ENCODE measurements around the gene PRRX1.
A peak's percentile ranks its signal among the peaks of the same experiment; 100 is the strongest.

The PRRX1 gene

GRCh38 chr1:170664093-170664827 lies at the start of gene PRRX1:
Gene PRRX1 (plus strand): TSS chr1:170664131. CDS start chr1:170664219, 88 bp downstream.
- peak in 18 of 51 donors; percentile 21 to 56 (median 38) for DNase-seq

- DNase-seq: no peak
Measured at GRCh38 chr1:170617591-170618330, 46.2 kb upstream of the PRRX1 start.

DNA sequence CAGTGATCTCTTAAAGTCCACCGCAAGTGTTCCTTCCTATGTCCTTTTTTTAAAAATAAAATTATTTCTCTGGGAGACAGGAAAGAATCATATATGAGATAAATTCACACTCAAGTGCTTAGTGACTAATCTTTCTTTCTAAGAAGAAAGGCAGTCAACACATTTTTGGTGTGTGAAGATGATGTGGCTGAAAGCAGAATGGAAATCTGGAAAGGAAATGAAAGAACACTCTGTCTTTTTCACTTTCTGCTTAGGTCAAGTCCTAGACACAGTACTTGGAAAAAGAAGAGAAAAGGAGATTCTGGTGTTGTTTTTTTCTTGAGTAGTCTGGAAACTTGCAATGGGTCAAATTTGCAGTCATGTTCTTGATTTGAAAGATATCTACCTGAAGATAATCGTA lies 45.5 kb upstream of the PRRX1 start:
- DNase-seq: no peak

GRCh38 chr1:170619241-170620028 lies 44.5 kb upstream of the PRRX1 start:
- DNase-seq: peak in 2 of 51 donors; percentile 8 to 35

GRCh38 chr1:170620164-170620563 lies 43.8 kb upstream of the PRRX1 start:
- no peak for DNase-seq

GRCh38 chr1:170623171-170623570 lies 40.8 kb upstream of the PRRX1 start:
- peak in 1 of 51 donors; percentile 5 for DNase-seq

DNA sequence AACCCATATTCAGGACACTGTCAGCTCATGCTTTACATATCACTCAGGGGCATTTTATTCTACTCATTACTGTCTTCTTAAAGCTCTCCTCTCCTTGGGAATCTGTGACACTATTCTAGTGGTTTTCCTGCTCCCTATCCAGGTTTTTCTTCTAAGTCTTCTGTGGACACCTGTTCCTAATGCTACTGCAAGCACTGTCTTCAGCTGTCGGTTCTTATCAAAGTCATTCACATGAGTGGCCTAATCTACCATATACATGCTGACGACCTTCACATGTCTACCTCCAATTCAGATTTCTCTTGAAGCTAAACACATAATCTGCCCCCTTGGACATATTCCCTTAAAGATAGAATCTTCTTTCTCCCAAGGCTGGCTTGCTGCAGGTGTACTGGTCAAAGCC lies 39.8 kb upstream of the PRRX1 start:
- DNase-seq: no peak

DNA sequence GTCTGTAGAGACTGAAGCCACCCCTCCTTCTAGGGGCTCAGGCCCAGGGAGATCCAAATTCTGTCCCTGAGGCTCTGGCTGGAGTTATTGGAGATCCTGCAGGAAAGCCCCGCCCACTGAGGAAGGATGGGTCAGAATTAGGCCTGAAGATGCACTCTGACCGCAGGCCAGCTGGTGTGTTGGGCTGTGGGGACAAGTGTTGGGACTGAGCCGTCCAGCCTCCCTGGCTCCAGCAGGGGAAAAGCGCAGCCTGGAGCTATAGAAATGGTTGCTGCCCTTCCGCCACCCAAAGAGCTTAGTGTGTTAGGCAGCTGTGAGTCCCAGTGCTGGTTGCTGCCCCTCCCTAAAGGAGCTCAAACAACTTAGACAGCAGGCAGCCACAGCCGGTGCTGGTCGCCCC lies 33.0 kb upstream of the PRRX1 start:
- no peak for DNase-seq

- no peak for DNase-seq
Measured at GRCh38 chr1:170634293-170634692, 29.6 kb upstream of the PRRX1 start.

GRCh38 chr1:170634824-170635410 lies 29.0 kb upstream of the PRRX1 start:
- no peak for DNase-seq

DNA sequence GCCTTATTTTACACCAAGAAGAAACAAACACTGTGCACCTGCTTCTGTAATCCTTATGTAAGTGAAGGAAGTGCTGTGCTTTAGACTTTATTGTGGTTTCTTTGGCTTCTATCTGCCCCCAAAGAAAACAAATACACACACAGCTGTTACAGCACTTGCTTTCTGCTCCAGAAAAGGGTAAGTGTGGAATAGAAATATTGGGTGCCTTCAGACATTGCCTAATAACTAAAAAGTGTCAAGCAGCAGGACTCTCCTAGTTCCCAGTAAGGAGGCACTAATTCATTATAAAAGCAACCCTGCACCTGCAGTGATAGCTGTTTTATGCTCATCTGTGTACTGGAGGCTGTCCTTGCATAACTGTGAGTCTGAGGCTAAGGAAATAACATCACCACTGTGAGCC lies 23.4 kb upstream of the PRRX1 start:
- no peak for DNase-seq

DNA sequence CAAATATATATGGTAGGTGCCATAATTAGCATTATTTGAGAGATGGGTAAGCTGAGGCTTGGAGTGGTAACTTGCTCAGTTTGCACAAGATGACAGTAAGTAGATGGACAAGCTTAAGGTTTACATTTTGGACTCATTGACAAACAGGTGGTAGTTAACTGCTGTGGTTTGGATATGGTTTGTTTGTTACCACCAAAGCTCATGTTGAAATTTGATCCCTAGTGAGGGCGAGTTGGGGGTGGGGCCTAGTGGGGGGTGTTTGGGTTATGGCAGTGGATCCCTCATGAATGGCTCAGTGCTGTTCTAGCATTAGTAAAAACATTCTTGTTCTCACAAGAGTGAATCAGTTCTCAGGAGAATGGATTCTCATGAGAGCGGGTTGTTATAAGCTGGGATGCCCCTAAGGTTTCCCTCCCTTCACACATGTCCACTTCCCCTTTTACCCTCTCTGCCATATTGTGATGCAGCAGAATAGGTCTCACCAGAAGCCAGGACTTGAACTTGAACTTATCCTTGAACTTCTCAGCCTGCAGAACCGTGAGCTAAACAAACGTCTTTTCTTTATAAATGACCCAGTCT lies 6.6 kb upstream of the PRRX1 start:
- DNase-seq: no peak

GRCh38 chr1:170659399-170660035 lies 4.4 kb upstream of the PRRX1 start:
- no peak for DNase-seq

GRCh38 chr1:170660281-170660713 lies 3.6 kb upstream of the PRRX1 start:
- DNase-seq: no peak

- peak in 4 of 51 donors; percentile 6 to 17 (median 12) for DNase-seq
Measured at GRCh38 chr1:170660871-170661645, 2.9 kb upstream of the PRRX1 start.

GRCh38 chr1:170661646-170662411 lies 2.1 kb upstream of the PRRX1 start:
- DNase-seq: peak in 18 of 51 donors; percentile 9 to 44 (median 25)

GRCh38 chr1:170662561-170663403 lies 1.1 kb upstream of the PRRX1 start:
- peak in 2 of 51 donors; percentile 10 to 32 for DNase-seq

Measured in hypothalamus (tissue), 51 donors.